Measurements from ENCODE around the gene OSM.

OSM gene

GRCh38 chr22:30245985-30246813 is 20.5 kb downstream of the OSM start, which contains the start of gene LIF (continued):
- TF ChIP-seq PATZ1 (tag by site-specific recombination; IDR thresholded peaks at IDR 0.05) (peak; percentile 96), ZNF561 (tag by site-specific recombination; IDR thresholded peaks at IDR 0.05; ENCODE audit: borderline replicate concordance) (peak; percentile 33; the same call in 1 of the 2 replicates), KLF10 (tag by site-specific recombination; IDR thresholded peaks at IDR 0.05) (0 out of 2 replicates have a peak, but pooled peaks have one; percentile 1), SCRT2 (tag by site-specific recombination; IDR thresholded peaks at IDR 0.05) (no peak), ZNF677 (tag by site-specific recombination; IDR thresholded peaks at IDR 0.05) (0 out of 2 replicates have a peak, but pooled peaks have one; percentile 45), ZFHX2 (tag by site-specific recombination; conservative IDR thresholded peaks at IDR 0.05) (peak; percentile 96), ZBTB6 (tag by site-specific recombination; IDR thresholded peaks at IDR 0.05) (no peak), ZNF510 (tag by site-specific recombination; IDR thresholded peaks at IDR 0.05; ENCODE audit: insufficient replicate concordance) (no peak), ZNF302 (tag by site-specific recombination; IDR thresholded peaks at IDR 0.05; ENCODE audit: low read depth) (no peak), KLF17 (tag by site-specific recombination; IDR thresholded peaks at IDR 0.05) (peak; percentile 67), ZNF629 (tag by site-specific recombination; IDR thresholded peaks at IDR 0.05) (peak; percentile 48; the same call in 1 of the 2 replicates), KLF16 (tag by site-specific recombination; IDR thresholded peaks at IDR 0.05) (peak; percentile 82), BCL11B (tag by site-specific recombination; IDR thresholded peaks at IDR 0.05; ENCODE audit: low read depth) (no peak), ZNF830 (tag by site-specific recombination; IDR thresholded peaks at IDR 0.05; ENCODE audit: low read depth) (no peak), PRDM1 (tag by site-specific recombination; IDR thresholded peaks at IDR 0.05) (peak; percentile 100)

GRCh38 chr22:30245181-30245984 is 21.3 kb downstream of the OSM start:
- peaks cover 3% of the 10 kb centered on the region; the same call in 1 of the 2 replicates for H3K4me1 ChIP-seq (ENCODE audit: control insufficient read depth, insufficient read depth, low read length)
- H3K27ac ChIP-seq (ENCODE audit: extremely low read depth, low read depth, low read length) = peak overlapping the region; percentile 78; the same call in 1 of the 2 replicates
- peak overlapping the region; percentile 56 for H3K4me3 ChIP-seq (ENCODE audit: low read depth, low read length)
- no peaks in the 10 kb centered on the region for H3K9me3 ChIP-seq (ENCODE audit: control insufficient read depth, insufficient read depth, low read depth, low read length)
- H3K36me3 ChIP-seq (ENCODE audit: control insufficient read depth in 2 of 2, insufficient read depth in 1 of 2, low read length in 2 of 2) = peaks cover 0 to 29% of the 10 kb centered on the region in 2 experiments; a peak in 1 of 3 replicates
- POLR2A ChIA-PET = interaction anchor here (1.8 kb wide), 1 partner anchor 10 kb away, joined by 7 read pairs; no protein-coding TSS in a partner anchor
- CTCF ChIA-PET = interaction anchor here (0.6 to 1.3 kb wide), 5 partner anchors 9 to 138 kb away, joined by 3 to 7 read pairs (median 4); no protein-coding TSS in a partner anchor
- TF ChIP-seq ZNF18 (tag by site-specific recombination; IDR thresholded peaks at IDR 0.05) (no peak), ZNF37A (tag by site-specific recombination; IDR thresholded peaks at IDR 0.05) (no peak), ZIC2 (tag by site-specific recombination; IDR thresholded peaks at IDR 0.05) (no peak), ZNF350 (tag by site-specific recombination; IDR thresholded peaks at IDR 0.05) (no peak), REPIN1 (tag by site-specific recombination; IDR thresholded peaks at IDR 0.05; ENCODE audit: low read depth) (no peak), ZNF629 (tag by site-specific recombination; IDR thresholded peaks at IDR 0.05) (no peak), ZBTB1 (tag by site-specific recombination; IDR thresholded peaks at IDR 0.05) (no peak), ZBTB26 (tag by site-specific recombination; optimal IDR thresholded peaks at IDR 0.05) (no peak), ZNF354C (tag by site-specific recombination; IDR thresholded peaks at IDR 0.05; ENCODE audit: borderline replicate concordance, low read depth) (no peak), ZNF664 (tag by site-specific recombination; IDR thresholded peaks at IDR 0.05) (no peak), FEZF1 (tag by site-specific recombination; IDR thresholded peaks at IDR 0.05) (no peak)
